ENCODE data around the gene SOCS6.
"Not testable (repeated sequence)": the region's sequence is repeated elsewhere in the genome, so short reads cannot be mapped to it uniquely, and the experiment has no call there.

Gene SOCS6

GRCh38 chr18:70322928-70323327 lies 34.1 kb downstream of the SOCS6 start:
- no peak for DNase-seq (ENCODE audit: low read depth in 2 of 2)

- DNase-seq (ENCODE audit: low read depth in 2 of 2): no peak
Measured at GRCh38 chr18:70324897-70325296, 36.1 kb downstream of the SOCS6 start.

- no peak for DNase-seq (ENCODE audit: low read depth in 2 of 2)
Measured at GRCh38 chr18:70326255-70326654, 37.4 kb downstream of the SOCS6 start.

- no peak for DNase-seq (ENCODE audit: low read depth in 2 of 2)
Measured at GRCh38 chr18:70328169-70328568, 39.3 kb downstream of the SOCS6 start.

- no peak for DNase-seq (ENCODE audit: low read depth in 2 of 2)
Measured at GRCh38 chr18:70329071-70329470, 40.2 kb downstream of the SOCS6 start.

- DNase-seq (ENCODE audit: low read depth in 2 of 2): no peak
Measured at GRCh38 chr18:70330887-70331286, 42.0 kb downstream of the SOCS6 start.

GRCh38 chr18:70331456-70332097 lies 42.7 kb downstream of the SOCS6 start:
- DNase-seq (ENCODE audit: low read depth in 2 of 2): no peak

- DNase-seq (ENCODE audit: low read depth in 2 of 2): no peak
Measured at GRCh38 chr18:70332694-70333093, 43.8 kb downstream of the SOCS6 start.

GRCh38 chr18:70333316-70333715 lies 44.5 kb downstream of the SOCS6 start:
- no peak for DNase-seq (ENCODE audit: low read depth in 2 of 2)

- no peak for DNase-seq (ENCODE audit: low read depth in 2 of 2)
Measured at GRCh38 chr18:70333757-70334156, 44.9 kb downstream of the SOCS6 start.

- no peak for DNase-seq (ENCODE audit: low read depth in 2 of 2)
Measured at GRCh38 chr18:70334264-70334663, 45.4 kb downstream of the SOCS6 start.

GRCh38 chr18:70334728-70335329 lies 46.0 kb downstream of the SOCS6 start:
- DNase-seq (ENCODE audit: low read depth in 2 of 2): no peak

- no peak for DNase-seq (ENCODE audit: low read depth in 2 of 2)
Measured at GRCh38 chr18:70335892-70336726, 47.3 kb downstream of the SOCS6 start.

- DNase-seq (ENCODE audit: low read depth in 2 of 2): no peak
Measured at GRCh38 chr18:70337139-70337972, 48.5 kb downstream of the SOCS6 start.

GRCh38 chr18:70338890-70339289 lies 50.0 kb downstream of the SOCS6 start:
- DNase-seq (ENCODE audit: low read depth in 2 of 2): no peak

GRCh38 chr18:70339915-70340314 lies 51.1 kb downstream of the SOCS6 start:
- DNase-seq (ENCODE audit: low read depth in 2 of 2): no peak

- not testable (repeated sequence) for DNase-seq (ENCODE audit: low read depth in 2 of 2)
Measured at GRCh38 chr18:70348481-70348880, 59.6 kb downstream of the SOCS6 start.

GRCh38 chr18:70349316-70349715 lies 60.5 kb downstream of the SOCS6 start:
- DNase-seq (ENCODE audit: low read depth in 2 of 2): no peak

- DNase-seq (ENCODE audit: low read depth in 2 of 2): no peak
Measured at GRCh38 chr18:70354080-70354479, 65.2 kb downstream of the SOCS6 start.

GRCh38 chr18:70354771-70355170 lies 65.9 kb downstream of the SOCS6 start:
- DNase-seq (ENCODE audit: low read depth in 2 of 2): no peak

GRCh38 chr18:70355620-70356385 lies 67.0 kb downstream of the SOCS6 start:
- no peak for DNase-seq (ENCODE audit: low read depth in 2 of 2)

All from stimulated activated CD4-positive, alpha-beta T cell treated with anti-CD3 and anti-CD28 coated beads, Interleukin-12 subunit alpha, Interleukin-12 subunit beta, amount 100 ng/mL, for 24 hours (primary cell).